T-cell (primary cell): Measurements from ENCODE around the gene ZSCAN4. TPM values are rescaled to one million over a fixed set of nuclear protein-coding genes. Genes with fewer than 3 reads are reported as not detected.

Experiments used
- ATAC-seq, 4 experiments: fragments of 200-7000 bp in 3 of 4; fragments of 150-1000 bp in 1 of 4; cut with Tn5 transposase; replicated peaks in 1 of 4; 1 replicate in 3 of 4; 2 replicates in 1 of 4; pipeline ENCODE4 v1.10.0; 2021; ENCODE audit warnings: moderate library complexity in 3 of 4, mild to moderate bottlenecking in 2 of 4, moderate number of reproducible peaks in 1 of 4
- CTCF ChIA-PET, 2 donors: fragments of 300-600 bp; sonication (Branson Sonifier 250); formaldehyde crosslinking; loops; one replicate each; lab custom pipeline; 2022; ENCODE audit warnings: antibody characterized with exemption in 2 of 2; lab: Charles Lee
- POLR2A ChIA-PET, 2 donors: fragments of 300-600 bp; sonication (Branson Sonifier 250); formaldehyde crosslinking; loops; one replicate each; lab custom pipeline; 2022; ENCODE audit warnings: antibody characterized with exemption in 2 of 2; lab: Charles Lee
- DNase-seq, 35 experiments: peaks; one replicate each; pipeline versions ENCODE4 v3.0.0 to v3.0.0-alpha.2; 2013 to 2023
- H3K27ac ChIP-seq: one replicate; pipeline ENCODE4 v1.5.1; 2013; ENCODE audit warnings: low read length
- H3K27me3 ChIP-seq, 2 experiments: replicated peaks in 1 of 2; 1 replicate in 1 of 2; 2 replicates in 1 of 2; pipeline versions ENCODE4 v1.6.1 to v1.7.0; 2013; ENCODE audit warnings: low read length in 1 of 2, mixed read lengths in 1 of 2; ENCODE audit not compliant: control insufficient read depth in 2 of 2, insufficient read depth in 2 of 2; ENCODE audit errors: extremely low read depth in 1 of 2
- H3K36me3 ChIP-seq, 2 donors: 1 replicate in 1 of 2; 2 replicates in 1 of 2; pipeline versions ENCODE4 v1.6.1 to v1.7.0; 2013; ENCODE audit warnings: low read length in 1 of 2; ENCODE audit not compliant: control insufficient read depth in 2 of 2, insufficient read depth in 1 of 2; ENCODE audit errors: extremely low read depth in 1 of 2
- H3K4me1 ChIP-seq, 2 experiments: 1 replicate in 1 of 2; 2 replicates in 1 of 2; pipeline versions ENCODE4 v1.6.1 to v1.7.0; 2013; ENCODE audit warnings: low read length in 2 of 2, mixed read lengths in 1 of 2; ENCODE audit not compliant: insufficient read depth in 2 of 2, control insufficient read depth in 1 of 2; ENCODE audit errors: extremely low read depth in 1 of 2
- H3K4me3 ChIP-seq, 2 donors: 1 replicate in 1 of 2; 2 replicates in 1 of 2; pipeline versions ENCODE4 v1.5.1 to v1.7.0; 2013; ENCODE audit warnings: mild to moderate bottlenecking in 2 of 2, low read length in 1 of 2, moderate library complexity in 1 of 2; ENCODE audit not compliant: control insufficient read depth in 1 of 2; ENCODE audit errors: extremely low read depth in 1 of 2
- H3K9me3 ChIP-seq: 2 replicates; pipeline ENCODE4 v1.7.0; 2013
- H3K27ac Mint-ChIP-seq, 2 donors: one replicate each; pipeline ENCODE4 v1.8.0; 2020 to 2021; ENCODE audit warnings: mild to moderate bottlenecking in 2 of 2, mixed read lengths in 2 of 2
- H3K27me3 Mint-ChIP-seq, 2 donors: one replicate each; pipeline ENCODE4 v1.8.0; 2021 to 2022; ENCODE audit warnings: mixed read lengths in 2 of 2
- H3K36me3 Mint-ChIP-seq: one replicate; pipeline ENCODE4 v1.8.0; 2021; ENCODE audit warnings: mixed read lengths
- H3K4me1 Mint-ChIP-seq, 3 donors: one replicate each; pipeline ENCODE4 v1.8.0; 2020 to 2022; ENCODE audit warnings: mixed read lengths in 3 of 3, mild to moderate bottlenecking in 1 of 3
- H3K4me3 Mint-ChIP-seq, 3 donors: one replicate each; pipeline ENCODE4 v1.8.0; 2020 to 2022; ENCODE audit warnings: mild to moderate bottlenecking in 3 of 3, mixed read lengths in 3 of 3, moderate library complexity in 3 of 3
- H3K9me3 Mint-ChIP-seq, 3 donors: one replicate each; pipeline ENCODE4 v1.8.0; 2020 to 2022; ENCODE audit warnings: mixed read lengths in 3 of 3
- WGBS: methylation state at CpG from one replicate; pipeline ENCODE4 v1.1.5; 2013; ENCODE audit warnings: missing lambda C conversion rate; ENCODE audit not compliant: insufficient coverage; 5-methylcytosine and 5-hydroxymethylcytosine counted together
- total RNA-seq, 35 experiments: library from RNA in 6 of 35; stranded (reverse) in 6 of 35; fragments of 120-200 nt in 1 of 35; gene quantifications; one replicate each; pipeline versions ENCODE4 v1.2.1 to v1.2.4 and lab custom pipeline; 2013 to 2026

ZSCAN4 gene
- total RNA-seq, 5 donors from 2014 or later (not counting 1 experiment from before 2014, with no cell fraction given): not detected

DNA sequence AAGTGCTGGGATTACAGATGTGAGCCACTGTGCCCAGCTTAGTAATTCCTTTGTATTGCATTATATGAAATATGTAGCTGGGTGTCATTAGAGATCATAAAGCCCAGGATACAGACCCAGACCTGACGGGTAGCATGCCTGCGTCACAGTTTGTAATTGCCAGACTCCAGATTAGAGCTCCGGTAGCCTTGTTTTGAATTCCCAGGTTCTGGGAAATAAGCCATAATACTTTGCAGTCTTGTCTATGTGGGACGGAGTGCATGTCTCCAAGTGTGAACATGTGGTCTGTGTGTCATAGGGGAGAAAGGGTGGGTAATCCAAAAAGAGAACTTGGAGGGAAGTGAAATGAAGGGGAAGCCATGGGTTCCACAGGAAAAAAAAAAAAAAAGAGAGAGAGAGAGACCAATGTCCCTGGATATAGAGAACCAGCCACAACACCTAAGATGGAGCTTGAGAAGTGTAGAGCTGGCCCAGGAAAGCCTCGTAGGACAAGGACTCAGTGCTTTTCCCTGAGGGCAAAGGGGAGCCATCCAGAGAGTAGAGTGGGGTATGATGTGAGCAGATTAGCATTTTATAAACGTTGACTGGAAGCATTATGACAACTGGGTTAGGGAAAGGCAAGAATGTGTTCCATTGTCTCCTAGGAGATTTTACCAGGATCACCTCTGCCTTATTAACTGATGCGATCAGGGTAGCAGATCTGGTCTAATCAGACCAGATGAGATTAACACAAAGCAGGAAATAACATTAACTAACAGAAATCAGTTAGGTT is 2.6 kb downstream of the ZSCAN4 start:
- Histone ChIP-seq H3K36me3 (no peaks in the 10 kb centered on the region), H3K4me3 (no peak overlapping the region), H3K27ac (no peak overlapping the region), H3K9me3 (no peaks in the 10 kb centered on the region), H3K27me3 (peaks cover 4 to 19% of the 10 kb centered on the region in 2 experiments), H3K4me1 (no peaks in the 10 kb centered on the region)
- Mint-ChIP-seq H3K4me3 (no peak overlapping the region), H3K27me3 (peaks cover 24 to 28% of the 10 kb centered on the region in 2 donors), H3K9me3 (peaks cover 10 to 14% (median 14%) of the 10 kb centered on the region in 3 donors), H3K27ac (peak overlapping the region in 1 of 2 donors; percentile 4), H3K4me1 (no peaks in the 10 kb centered on the region), H3K36me3 (no peaks in the 10 kb centered on the region)
- POLR2A ChIA-PET: no interaction called here
- WGBS: 79% methylated on average over 6 of the region's 7 CpGs
- DNase-seq (no peak), ATAC-seq (no peak)
- CTCF ChIA-PET: interaction anchor here in 1 of 2 donors (0.7 kb wide), 1 partner anchor 30 kb away, joined by 3 read pairs; no protein-coding TSS in a partner anchor

DNA sequence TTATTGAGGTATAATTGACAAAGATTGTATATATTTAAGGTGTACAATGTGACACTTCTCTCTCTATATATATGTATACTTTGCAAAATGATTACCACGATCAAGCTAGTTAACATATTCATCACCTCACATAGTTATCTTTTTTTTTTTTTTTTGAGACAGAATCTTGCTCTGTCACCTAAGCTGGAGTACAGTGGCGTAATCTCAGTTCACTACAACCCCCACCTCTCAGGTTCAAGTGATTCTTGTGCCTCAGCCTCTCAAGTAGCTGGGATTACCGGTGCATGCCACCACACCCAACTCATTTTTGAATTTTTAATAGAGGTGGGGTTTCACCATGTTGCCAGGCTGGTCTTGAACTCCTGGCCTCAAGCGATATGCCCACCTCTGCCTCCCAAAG is 3.7 kb downstream of the ZSCAN4 start:
- Histone ChIP-seq H3K27ac (no peak overlapping the region), H3K27me3 (peaks cover 4 to 18% of the 10 kb centered on the region in 2 experiments), H3K4me3 (no peak overlapping the region), H3K9me3 (no peaks in the 10 kb centered on the region), H3K4me1 (no peaks in the 10 kb centered on the region), H3K36me3 (no peaks in the 10 kb centered on the region)
- H3K9me3 Mint-ChIP-seq: peaks cover 12 to 20% (median 14%) of the 10 kb centered on the region in 3 donors
- H3K27ac Mint-ChIP-seq: no peak overlapping the region
- DNase-seq (no peak), ATAC-seq (no peak)
- ChIA-PET POLR2A (interaction anchor here in 1 of 2 donors (0.6 kb wide), 1 partner anchor 13 kb away, joined by 4 read pairs; no protein-coding TSS in a partner anchor), CTCF (no interaction called here)
- H3K4me1 Mint-ChIP-seq: no peaks in the 10 kb centered on the region
- no peak overlapping the region for H3K4me3 Mint-ChIP-seq
- no CpG with 5 or more reads among the region's 4 CpGs for WGBS
- peaks cover 2% of the 10 kb centered on the region for H3K36me3 Mint-ChIP-seq
- peaks cover 28 to 33% of the 10 kb centered on the region in 2 donors for H3K27me3 Mint-ChIP-seq

DNA sequence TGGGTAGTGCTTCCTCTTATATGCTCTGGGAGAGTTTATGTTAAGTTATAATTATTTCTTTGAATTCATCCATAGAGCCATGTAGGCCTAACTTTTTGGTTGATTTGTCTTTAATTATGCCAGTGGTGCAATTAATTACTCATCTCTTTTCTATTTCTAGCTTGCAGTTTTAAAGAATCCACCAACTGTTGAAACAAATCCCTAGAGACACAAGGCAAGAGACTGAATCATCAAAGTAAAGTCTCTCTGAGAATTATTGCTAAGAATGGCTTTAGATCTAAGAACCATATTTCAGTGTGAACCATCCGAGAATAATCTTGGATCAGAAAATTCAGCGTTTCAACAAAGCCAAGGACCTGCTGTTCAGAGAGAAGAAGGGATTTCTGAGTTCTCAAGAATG is 7.1 kb downstream of the ZSCAN4 start:
- CTCF ChIA-PET: no interaction called here
- peaks cover 29 to 36% of the 10 kb centered on the region in 2 donors for H3K27me3 Mint-ChIP-seq
- H3K27ac Mint-ChIP-seq: no peak overlapping the region
- H3K36me3 Mint-ChIP-seq: peaks cover 2% of the 10 kb centered on the region
- ATAC-seq (no peak), DNase-seq (no peak)
- no peaks in the 10 kb centered on the region for H3K4me1 Mint-ChIP-seq
- Histone ChIP-seq H3K27ac (no peak overlapping the region), H3K36me3 (no peaks in the 10 kb centered on the region), H3K27me3 (peaks cover 0 to 12% of the 10 kb centered on the region in 2 experiments), H3K9me3 (no peaks in the 10 kb centered on the region), H3K4me1 (no peaks in the 10 kb centered on the region), H3K4me3 (no peak overlapping the region)
- POLR2A ChIA-PET: no interaction called here
- no peak overlapping the region for H3K4me3 Mint-ChIP-seq
- peaks cover 12 to 25% (median 19%) of the 10 kb centered on the region in 3 donors for H3K9me3 Mint-ChIP-seq
- WGBS: 67% methylated on average over 1 of the region's 2 CpGs

DNA sequence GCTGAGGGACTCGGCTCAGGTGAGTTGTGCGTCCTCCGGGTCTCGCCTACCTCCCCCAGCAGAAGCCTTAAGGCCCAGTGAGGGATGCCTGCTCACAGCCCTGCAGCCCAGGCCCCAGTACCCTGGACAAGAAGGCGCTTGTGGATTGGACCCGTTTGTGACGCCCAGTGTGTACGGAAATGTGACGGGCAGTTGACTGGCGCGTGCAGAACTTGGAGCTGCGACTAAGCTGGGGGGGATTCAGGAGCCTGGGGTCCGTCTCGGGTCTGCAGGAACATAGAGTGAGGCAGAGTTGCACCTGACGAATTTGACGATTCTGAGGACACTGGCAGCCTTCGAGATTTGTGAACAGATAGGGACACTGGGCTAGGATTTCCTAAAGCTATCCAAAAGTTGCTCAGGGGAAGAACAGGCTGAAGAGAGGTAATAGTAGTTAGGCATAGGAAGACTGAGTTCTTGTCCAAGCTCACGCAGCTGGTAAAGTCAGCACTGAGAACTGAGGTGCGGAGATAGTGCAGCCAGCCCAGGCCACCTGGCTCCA is 13.6 kb downstream of the ZSCAN4 start:
- Mint-ChIP-seq H3K4me1 (peaks cover 34 to 38% (median 38%) of the 10 kb centered on the region in 3 donors), H3K27ac (peak overlapping the region; percentile 94 to 95), H3K27me3 (peaks cover 11 to 12% of the 10 kb centered on the region in 2 donors), H3K9me3 (peaks cover 46 to 53% (median 49%) of the 10 kb centered on the region in 3 donors), H3K36me3 (peaks cover 59% of the 10 kb centered on the region), H3K4me3 (peak overlapping the region; percentile 94 to 99 (median 97))
- CTCF ChIA-PET: interaction anchor here (0.6 to 1.3 kb wide), 8 partner anchors 17 to 622 kb away, joined by 3 to 4 read pairs (median 3); partner anchors contain the start of genes ZNF134 (in 1 of the 2), ZNF154 (in 1 of the 2), ZNF211 (in 1 of the 2) and ZNF418 (in 1 of the 2)
- Histone ChIP-seq H3K27ac (peak overlapping the region; percentile 39), H3K27me3 (no peaks in the 10 kb centered on the region), H3K9me3 (peaks cover 12% of the 10 kb centered on the region), H3K36me3 (peaks cover 10 to 34% of the 10 kb centered on the region in 2 donors), H3K4me1 (peaks cover 6 to 22% of the 10 kb centered on the region in 2 experiments), H3K4me3 (peak overlapping the region; percentile 90 to 96)
- ATAC-seq: no peak
- POLR2A ChIA-PET: interaction anchor here in 1 of 2 donors (1.2 kb wide), 1 partner anchor 416 kb away, joined by 3 read pairs; the partner anchor contains the start of gene ZSCAN18
- DNase-seq: no peak
- 5% methylated on average over 19 of the region's 19 CpGs for WGBS

DNA sequence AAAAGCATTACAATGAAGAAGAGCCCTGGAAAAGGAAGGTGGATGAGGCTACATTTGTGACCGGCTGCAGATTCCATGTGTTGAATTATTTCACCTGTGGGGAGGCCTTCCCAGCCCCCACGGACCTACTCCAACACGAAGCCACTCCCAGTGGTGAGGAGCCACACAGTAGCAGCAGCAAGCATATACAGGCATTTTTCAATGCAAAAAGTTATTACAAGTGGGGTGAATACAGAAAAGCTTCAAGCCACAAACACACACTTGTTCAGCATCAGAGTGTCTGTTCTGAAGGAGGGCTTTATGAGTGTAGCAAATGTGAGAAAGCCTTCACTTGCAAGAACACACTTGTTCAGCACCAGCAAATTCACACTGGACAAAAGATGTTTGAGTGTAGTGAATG is 18.0 kb downstream of the ZSCAN4 start:
- H3K27me3 ChIP-seq: no peaks in the 10 kb centered on the region
- Mint-ChIP-seq H3K27ac (no peak overlapping the region), H3K4me3 (no peak overlapping the region), H3K36me3 (peaks cover 84% of the 10 kb centered on the region), H3K9me3 (peaks cover 46 to 68% (median 66%) of the 10 kb centered on the region in 3 donors), H3K27me3 (no peaks in the 10 kb centered on the region), H3K4me1 (peaks cover 30 to 33% (median 33%) of the 10 kb centered on the region in 3 donors)
- peaks cover 6 to 16% of the 10 kb centered on the region in 2 experiments for H3K4me1 ChIP-seq
- CTCF ChIA-PET: interaction anchor here in 1 of 2 donors (0.6 kb wide), 1 partner anchor 24 kb away, joined by 5 read pairs; no protein-coding TSS in a partner anchor
- H3K27ac ChIP-seq: no peak overlapping the region
- H3K9me3 ChIP-seq: peaks cover 26% of the 10 kb centered on the region
- no peak for ATAC-seq
- no CpG with 5 or more reads among the region's 3 CpGs for WGBS
- peak overlapping the region in 1 of 2 donors; percentile 11 for H3K4me3 ChIP-seq
- DNase-seq: no peak
- peaks cover 10 to 34% of the 10 kb centered on the region in 2 donors for H3K36me3 ChIP-seq
- POLR2A ChIA-PET: no interaction called here

DNA sequence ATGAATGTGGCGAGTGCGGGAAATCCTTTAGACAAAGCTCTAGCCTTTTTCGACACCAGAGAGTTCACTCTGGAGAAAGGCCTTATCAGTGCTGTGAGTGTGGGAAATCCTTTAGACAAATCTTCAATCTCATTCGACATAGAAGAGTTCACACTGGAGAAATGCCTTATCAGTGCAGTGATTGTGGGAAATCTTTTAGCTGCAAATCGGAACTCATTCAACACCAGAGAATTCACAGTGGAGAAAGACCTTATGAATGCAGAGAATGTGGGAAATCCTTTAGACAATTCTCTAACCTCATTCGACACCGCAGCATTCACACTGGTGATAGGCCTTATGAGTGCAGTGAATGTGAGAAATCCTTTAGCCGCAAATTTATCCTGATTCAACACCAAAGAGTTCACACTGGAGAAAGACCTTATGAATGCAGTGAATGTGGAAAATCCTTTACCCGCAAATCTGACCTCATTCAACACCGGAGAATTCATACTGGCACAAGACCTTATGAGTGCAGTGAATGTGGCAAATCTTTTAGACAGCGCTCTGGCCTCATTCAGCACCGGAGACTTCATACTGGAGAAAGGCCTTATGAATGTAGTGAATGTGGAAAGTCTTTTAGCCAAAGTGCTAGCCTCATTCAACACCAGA is 18.8 kb downstream of the ZSCAN4 start:
- CTCF ChIA-PET: interaction anchor here in 1 of 2 donors (0.6 kb wide), 1 partner anchor 23 kb away, joined by 5 read pairs; no protein-coding TSS in a partner anchor
- Mint-ChIP-seq H3K9me3 (peaks cover 43 to 66% (median 64%) of the 10 kb centered on the region in 3 donors), H3K27ac (no peak overlapping the region), H3K4me1 (peaks cover 22 to 26% (median 25%) of the 10 kb centered on the region in 3 donors), H3K36me3 (peaks cover 76% of the 10 kb centered on the region), H3K27me3 (no peaks in the 10 kb centered on the region), H3K4me3 (no peak overlapping the region)
- Histone ChIP-seq H3K27ac (no peak overlapping the region), H3K36me3 (peaks cover 10 to 34% of the 10 kb centered on the region in 2 donors), H3K4me3 (no peak overlapping the region), H3K27me3 (no peaks in the 10 kb centered on the region), H3K4me1 (peaks cover 6 to 11% of the 10 kb centered on the region in 2 experiments), H3K9me3 (peaks cover 26% of the 10 kb centered on the region)
- DNase-seq (no peak), ATAC-seq (no peak)
- 96% methylated on average over 3 of the region's 12 CpGs for WGBS
- POLR2A ChIA-PET: no interaction called here
